HTR-8/SVneo (cell line): Measurements from ENCODE around the gene CDC42SE2.
"Not testable (repeated sequence)": the region's sequence is repeated elsewhere in the genome, so short reads cannot be mapped to it uniquely, and the experiment has no call there.

Experiments
- DNase-seq: peaks from one replicate; pipeline ENCODE4 v3.0.0; 2011; ENCODE audit warnings: low spot score, mixed read lengths; ENCODE audit not compliant: insufficient read length
- FAIRE-seq: peaks from 2 replicates; lab custom pipeline; 2011; peaks lifted over from hg19 to GRCh38; lab: Jason Lieb, UNC

The CDC42SE2 gene

DNA sequence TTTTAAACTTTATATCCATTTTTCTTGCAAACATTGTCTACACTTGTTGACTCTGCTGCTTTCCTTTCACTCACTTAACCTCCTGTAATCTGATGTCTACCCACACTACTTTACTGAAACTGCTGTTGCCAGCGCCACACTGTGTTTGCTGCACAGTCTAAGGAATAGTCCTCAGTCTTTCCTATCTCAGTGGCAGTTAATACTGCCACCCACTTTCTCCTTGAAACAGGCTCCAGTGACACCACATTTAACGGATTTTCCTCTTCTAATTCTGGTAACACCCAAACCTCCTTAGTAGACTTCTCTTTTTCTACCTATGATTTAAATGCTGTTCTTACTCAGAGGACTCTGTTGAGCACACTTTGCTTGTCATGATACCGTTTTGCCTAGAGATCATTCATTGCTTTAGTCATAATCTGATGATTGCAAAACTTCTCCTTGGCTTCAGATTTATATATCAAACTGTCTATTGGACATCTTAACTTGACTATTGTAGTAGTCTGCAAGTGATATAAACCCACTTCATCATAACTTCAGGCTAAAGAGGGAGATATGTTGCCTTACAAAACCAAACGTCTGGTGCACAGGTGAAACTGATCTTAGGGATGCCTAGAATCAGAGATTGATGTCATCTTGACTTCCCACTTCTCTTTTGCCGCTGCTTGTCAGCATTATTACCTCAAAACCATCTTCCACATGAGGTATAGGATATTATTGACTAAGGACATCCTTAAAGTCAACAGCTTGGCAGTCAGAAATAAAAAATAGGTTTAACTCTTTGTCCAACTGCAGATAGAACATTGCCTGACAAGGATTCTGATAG, 94.1 kb downstream of the CDC42SE2 start:
- peak; percentile 75 for FAIRE-seq
- DNase-seq: no peak

DNA sequence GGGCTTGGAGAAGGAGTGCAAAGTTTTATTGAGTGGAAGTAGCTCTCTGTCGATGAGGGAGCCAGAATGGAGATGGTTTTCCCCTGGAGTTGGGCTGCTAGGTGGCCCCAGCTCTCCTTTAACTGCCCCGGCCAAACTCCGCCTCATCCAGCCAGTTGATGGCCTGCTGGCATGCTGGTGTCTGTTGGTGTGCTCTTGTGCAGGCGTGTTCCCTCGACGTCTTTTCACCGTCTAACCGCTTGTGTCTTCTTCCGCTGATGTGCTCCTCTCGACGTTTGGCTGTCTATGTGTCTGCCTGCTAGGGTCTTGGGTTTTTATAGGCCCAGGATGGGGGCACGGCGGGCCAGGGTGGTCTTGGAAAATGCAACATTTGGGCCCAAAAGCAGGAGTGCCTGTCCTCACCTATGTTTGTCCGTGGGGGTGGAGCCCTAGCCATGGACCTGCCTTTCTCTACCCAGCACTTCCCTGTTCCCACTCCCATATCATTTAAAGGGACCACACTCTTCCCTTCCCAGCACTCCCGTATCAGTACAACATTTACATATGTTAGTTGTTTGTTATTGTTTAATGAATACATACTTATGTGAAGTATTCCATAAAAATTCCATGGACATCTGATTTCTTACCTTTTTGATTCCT, 97.9 kb downstream of the CDC42SE2 start:
- FAIRE-seq (no peak), DNase-seq (no peak)

DNA sequence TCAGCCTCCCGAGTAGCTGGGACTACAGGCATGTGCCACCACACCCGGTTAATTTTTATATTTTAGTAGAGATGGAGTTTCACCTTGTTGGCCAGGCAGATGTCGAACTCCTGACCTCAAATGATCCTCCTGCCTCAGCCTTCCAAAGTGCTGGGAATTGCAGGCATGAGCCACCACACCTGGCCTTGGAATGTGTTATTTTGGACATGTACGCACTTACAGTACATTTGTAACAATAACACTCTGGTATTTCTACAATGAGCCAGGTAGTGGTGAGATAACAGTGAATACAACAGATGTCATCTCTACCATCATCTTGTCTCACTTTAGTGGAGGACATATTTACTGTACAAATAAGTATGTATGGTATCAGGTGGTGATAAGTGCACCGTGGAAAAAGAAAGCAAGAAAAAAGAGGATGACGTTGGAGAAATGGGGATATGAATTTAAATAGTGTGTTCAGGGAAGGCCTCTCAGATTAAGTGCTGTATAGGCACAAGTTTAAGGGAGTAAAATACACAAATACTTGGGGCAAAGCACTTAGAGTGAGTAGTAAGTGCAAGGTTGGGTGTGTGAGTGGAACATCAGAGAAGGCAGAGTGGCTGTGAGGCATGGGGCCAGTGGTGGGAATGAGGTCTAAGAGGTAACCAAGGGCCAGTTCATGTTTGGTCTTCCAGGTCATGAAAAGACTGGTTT, 100.1 kb downstream of the CDC42SE2 start:
- no peak for DNase-seq
- no peak for FAIRE-seq

DNA sequence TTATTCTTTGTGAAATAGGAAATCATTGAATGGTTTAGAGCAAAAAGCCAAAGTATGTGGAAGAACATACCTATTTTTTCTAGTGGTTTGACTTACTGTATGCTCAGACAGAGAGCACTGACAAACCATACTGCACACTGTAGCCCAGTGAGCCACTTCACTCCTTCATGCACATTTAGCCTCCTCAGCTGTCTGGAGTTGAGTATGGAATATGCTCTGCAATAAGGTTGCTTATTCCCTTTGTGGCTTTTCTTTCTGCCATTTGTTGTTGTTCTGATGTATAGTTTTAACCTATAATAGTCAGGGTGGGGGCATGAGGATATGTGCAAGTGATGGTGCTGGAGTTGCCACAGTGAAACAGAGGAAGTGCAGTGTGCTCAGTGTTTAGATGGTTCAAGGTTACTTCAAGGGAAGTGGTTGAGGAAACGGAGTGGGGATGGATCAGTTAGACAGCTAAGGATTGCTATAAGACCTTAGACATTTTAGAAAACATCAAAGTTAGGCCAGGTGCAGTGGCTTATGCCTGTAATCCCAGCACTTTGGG, 100.7 kb downstream of the CDC42SE2 start:
- FAIRE-seq: no peak
- no peak for DNase-seq

DNA sequence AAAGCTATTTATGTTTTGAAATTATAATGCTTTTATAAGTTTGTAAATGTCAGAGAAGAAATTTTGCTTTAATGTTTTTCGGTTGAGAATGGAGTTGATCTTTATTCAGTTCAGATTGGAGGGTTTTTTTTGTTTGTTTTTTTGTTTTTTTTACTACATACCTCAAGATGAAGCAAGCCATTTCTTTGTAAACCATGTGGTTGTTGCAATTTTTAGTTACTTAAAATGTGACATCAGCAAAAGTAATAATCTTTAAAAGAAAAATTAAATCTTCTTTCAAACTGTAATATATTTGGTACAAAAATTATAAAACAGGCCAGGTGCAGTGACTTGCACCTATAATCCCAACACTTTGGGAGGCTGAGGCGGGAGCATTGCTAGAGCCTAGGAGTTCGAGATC, 102.6 kb downstream of the CDC42SE2 start:
- DNase-seq (no peak), FAIRE-seq (no peak)

DNA sequence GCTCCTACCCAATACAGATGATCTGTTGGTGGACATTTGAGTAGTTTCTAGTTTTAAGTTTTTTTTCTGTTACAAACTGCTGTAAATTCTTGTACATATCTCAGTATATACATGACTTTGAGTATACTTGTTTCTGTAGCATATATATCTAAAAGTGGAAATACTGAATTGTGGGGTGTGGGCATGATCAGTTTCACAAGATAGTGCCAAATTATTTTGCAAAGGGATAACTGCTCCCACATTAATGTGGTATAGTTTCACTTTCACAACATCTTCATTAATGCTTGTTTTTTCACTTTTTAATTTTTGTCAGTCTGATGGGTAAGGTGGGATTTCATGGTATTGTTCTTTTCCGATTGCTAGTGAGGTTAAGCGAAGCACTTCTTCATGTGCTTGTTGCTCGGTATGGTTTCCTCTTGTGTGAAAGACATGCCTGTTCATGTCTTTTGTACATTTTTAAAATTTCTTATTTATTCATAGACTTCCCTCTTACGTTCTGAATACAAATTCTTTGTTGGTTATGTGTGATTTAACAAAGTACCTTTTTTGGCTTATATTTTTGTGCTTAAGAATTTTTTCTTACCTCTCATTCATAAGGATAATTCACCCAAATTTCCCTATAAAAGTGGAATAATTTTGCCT, 103.5 kb downstream of the CDC42SE2 start:
- no peak for FAIRE-seq

DNA sequence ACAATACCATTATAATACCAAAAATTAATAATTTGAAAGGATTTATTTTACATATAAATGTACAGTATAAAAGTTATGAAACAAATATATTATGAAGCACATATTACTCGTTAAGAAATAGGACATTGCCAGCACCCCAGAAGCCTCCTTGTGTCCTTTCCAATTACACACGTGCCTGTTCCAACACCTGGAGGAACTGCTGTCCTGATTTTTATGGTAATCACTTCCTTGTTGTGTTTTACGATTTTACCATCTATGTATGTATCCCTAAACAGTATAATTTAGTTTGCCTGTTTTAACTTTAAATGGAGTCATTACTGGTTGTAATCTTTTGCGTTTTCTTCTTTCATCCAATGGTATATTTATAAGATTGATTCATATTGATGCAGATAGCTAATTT, 105.0 kb downstream of the CDC42SE2 start:
- DNase-seq: no peak
- FAIRE-seq: no peak

More for the DNA sequence above, 103.5 kb downstream of the CDC42SE2 start:
- no peak for DNase-seq

DNA sequence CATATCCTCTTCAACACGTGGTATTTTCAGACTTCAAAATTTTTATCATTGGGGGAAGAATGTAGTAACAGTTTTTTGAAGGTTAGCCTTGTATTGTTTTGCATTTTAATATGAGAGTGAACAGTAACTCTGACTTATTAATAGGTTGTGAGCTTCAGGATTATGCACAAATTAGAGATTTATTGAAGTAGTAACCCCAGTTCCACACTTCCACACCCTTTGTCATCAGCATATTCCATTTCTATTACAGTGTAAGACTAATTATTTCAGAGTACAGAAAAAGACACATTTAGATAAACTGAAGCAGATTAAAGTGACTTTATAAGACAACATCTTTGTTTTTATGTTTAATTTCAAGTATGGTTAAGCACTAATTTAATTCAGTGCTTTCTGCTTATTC, 105.7 kb downstream of the CDC42SE2 start:
- no peak for DNase-seq

DNA sequence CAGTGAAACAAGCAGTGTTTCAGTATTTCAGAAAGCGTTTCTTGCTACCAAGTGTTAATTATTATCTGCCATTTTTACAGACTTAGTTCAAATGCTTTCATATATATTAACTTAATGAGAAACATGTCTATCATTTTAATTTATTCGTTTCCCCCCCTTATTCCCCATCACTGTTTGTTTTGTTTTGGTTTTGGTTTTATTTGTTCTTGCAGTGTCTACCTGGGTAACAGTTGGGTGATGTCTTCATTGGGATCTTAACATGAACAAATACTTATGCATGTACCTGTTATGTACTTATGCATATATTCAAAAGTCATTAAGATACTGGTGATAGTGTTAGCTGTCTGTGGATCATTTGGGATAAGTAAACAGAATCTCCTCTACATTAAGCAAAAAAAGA, 108.0 kb downstream of the CDC42SE2 start:
- no peak for FAIRE-seq

More for the DNA sequence above, 105.7 kb downstream of the CDC42SE2 start:
- no peak for FAIRE-seq

DNA sequence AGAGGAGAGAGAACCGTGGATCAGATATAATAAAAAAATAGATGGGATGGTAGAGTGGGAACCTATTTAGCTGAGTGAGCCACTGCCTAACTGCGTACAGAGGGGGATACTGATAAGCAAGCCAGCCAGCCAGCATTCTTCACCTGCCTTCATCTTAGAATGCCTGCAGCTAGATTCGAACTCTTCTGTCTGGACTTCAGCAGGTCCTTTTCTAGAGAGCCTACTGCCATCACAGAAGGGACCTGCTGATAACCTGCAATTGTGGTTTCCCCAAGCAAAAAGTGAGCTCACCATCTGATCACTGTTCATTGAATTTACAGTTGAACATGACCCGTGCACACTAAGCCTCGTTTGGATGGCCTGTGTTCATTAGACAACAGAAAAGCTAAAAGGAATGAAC, 109.4 kb downstream of the CDC42SE2 start:
- DNase-seq (no peak), FAIRE-seq (no peak)

More for the DNA sequence above, 108.0 kb downstream of the CDC42SE2 start:
- DNase-seq: no peak

DNA sequence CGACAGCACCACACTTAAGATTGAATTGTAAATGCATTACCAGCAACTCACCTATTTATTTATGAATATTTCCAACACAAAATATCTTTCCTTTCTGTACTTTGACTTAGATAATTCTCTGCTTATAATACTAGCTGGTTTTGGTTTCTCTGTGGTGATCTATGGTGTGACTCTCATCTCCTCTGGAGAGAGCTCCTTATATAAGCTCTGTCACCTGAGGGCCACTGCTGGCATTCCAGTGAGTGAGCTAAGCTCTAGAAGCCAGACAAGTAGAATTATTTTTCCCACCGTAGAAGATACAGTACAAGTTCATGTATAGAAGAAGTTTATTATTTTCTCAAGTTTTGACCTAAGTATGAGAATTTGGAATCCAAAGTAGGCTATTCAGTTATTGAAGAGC, 111.5 kb downstream of the CDC42SE2 start:
- FAIRE-seq: no peak

DNA sequence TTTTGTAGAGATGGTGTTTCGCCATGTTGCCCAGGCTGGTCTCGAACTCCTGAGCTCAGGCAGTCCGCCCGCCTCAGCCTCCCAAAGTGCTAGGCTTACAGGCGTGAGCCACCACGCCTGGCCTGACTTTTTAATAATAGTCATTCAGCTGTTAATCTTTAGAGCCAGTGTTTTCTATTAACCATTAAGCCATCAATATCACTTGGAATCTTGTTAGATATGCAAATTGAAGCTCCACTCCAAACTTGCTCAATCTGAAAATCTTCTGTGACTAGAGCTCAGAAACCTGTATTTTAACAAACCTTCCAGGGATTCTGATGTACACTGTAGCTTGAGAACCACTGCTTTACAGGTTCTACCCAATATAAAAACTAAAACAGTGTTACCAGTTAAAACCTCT, 113.5 kb downstream of the CDC42SE2 start:
- DNase-seq (no peak), FAIRE-seq (no peak)

More for the DNA sequence above, 111.5 kb downstream of the CDC42SE2 start:
- DNase-seq: no peak

DNA sequence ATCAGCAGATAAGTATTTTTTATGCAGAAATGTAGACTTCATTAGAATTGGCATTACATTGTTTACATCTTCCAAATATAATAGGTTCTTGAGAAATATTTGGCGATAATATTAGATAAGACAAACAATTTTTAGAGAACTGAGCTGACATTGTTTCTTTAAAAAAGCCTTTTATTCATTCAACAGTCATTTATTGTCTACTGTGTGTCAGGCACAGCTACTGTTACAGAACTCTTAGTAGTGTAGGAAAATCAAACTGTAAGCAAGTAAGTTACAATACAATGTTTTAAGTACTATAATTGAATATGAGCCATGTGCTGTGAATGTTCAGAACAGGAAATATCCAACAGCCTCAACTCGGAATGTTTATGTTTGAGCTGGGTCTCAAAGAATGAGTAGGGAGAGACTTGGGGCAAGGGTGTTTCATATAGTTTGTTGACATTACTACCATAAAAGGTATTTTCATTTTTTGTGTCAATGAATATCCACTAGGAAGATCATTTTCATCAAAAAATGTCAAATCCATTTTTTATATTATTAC, 114.0 kb downstream of the CDC42SE2 start:
- FAIRE-seq (no peak), DNase-seq (no peak)

DNA sequence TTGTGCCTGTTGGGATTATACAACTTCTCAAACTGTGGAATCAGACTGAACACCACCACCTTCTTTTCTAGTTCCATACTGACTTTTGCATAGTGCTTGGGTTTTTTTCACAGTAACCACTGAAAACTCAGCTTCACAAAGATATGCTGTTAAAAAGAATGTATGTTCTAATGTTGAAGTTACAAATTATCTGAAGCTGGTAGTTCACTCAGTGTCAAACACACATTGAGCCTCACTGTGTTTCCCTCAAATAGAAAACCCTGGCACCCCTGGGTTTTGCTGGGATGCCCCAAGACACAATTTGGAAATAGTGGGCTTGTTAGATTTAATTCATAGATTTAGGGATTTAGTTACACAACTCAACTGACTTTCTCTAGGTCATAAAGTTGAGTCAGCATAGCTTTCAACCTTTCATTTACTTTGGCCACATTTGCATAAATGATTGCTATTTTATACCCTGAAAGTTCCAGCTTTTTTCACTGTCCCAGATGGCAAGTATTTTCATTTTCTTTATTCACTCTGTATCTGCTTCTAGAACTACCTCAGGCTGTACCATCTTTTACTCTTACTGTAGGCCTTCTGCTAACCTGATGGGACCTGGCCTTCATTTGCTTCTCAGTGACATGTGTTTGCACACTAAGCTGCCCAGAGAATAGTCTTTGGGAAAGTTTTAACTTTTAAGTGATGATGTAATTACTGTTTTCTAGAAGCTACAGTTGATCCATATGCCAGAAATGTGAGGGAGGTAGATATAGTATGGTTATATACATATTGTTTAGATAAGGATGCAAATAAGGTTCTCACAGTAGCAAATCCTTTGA, 115.1 kb downstream of the CDC42SE2 start:
- DNase-seq (no peak), FAIRE-seq (no peak)

DNA sequence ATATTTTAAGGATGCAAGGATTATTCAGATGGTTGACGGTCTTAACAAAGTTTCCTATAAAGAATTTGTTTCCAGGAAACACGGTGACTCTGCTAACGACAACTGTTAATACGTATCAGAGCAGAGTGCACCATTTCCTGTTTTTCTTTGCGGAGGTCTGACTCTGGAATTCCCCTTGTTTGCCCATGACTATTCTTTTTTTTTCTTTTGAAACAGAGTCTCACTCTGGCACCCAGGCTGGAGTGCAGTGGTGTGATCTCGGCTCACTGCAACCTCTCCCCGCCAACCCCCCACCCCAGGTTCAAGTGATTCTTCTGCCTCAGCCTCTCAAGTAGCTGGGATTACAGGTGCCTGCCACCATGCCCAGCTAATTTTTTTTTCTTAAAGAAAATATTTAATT, 115.9 kb downstream of the CDC42SE2 start:
- FAIRE-seq (no peak), DNase-seq (peak; percentile 30)

DNA sequence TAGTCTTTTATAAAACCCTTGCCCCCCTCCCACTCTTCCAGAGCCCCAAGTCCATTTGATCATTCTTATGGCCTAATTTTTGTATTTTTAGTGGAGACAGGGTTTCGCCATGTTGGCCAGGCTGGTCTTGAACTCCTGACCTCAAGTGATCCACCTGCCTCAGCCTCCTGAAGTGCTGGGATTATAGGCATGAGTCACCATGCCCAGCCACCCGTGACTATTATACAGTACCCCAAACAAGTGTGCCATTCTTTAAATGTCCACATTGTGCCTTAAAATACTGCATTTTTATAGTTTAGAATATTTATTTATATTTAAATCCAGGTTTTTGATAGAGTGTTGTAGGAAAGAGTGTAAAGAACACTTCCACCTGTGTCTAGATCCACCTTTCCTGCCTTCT, 116.4 kb downstream of the CDC42SE2 start:
- not testable (repeated sequence) for DNase-seq, FAIRE-seq

DNA sequence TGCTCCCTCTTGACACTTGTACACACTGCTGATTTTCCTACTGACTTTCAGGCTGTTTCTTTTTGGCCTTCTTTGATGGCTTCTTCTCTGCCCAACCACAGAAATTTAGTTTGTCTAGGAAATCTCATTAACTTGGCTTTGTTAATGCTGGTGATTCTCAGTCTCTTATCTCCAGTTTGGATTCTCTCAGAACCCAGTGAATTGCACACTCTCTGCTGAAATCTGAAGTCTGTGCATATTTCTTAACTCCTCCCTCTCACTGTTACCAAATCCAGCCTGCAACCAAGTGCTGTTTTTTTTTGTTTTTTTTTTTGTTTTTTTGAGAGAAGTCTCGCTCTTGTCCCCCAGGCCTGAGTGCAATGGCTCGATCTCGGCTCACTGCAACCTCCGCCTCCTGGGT, 117.2 kb downstream of the CDC42SE2 start:
- DNase-seq (no peak), FAIRE-seq (no peak)

DNA sequence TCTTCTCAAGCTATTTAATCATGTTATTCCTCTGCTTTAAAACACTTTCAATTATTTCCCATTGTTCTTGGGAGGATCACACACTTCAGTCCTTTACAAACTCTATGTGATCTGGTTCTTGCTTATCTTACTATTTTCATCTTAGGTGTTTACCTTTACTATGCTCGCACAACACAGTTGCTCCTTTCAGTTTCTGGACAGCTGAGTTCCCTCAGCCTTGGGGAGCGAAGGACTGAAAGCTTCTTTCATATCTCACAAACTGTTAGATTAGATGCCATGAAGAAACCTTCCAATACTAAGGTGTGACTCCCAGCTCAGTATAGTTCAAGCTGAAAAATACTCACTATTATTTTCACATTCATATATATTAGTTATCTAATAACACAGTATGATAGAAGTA, 117.9 kb downstream of the CDC42SE2 start:
- FAIRE-seq (no peak), DNase-seq (no peak)
